GM03348 (cell line): Measurements from ENCODE around the gene NT5DC1.
A peak's percentile ranks its signal among the peaks of the same experiment; 100 is the strongest.

Source experiments
- DNase-seq: peaks from one replicate; pipeline ENCODE4 v3.0.0; 2012; ENCODE audit warnings: low spot score

Gene NT5DC1

DNA sequence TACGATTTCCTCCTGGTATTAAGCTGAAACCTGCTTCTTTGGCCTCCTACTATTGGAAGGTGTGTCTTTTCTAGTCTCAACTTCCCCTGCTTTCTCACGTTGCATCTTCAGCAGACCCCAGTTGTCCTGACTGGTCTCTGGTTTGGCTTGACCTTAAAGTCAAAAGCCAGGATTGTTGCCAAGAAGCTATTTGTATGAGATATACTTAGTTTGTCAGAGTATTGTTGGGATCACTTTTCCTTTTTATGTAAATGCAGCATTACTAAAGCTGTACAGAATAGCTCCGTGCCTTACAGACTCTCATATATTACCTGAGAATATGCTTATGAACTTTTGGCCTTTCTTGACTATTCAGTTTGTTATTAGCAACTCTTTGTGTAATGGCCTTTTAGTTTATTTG, 92.1 kb downstream of the NT5DC1 start:
- no peak for DNase-seq

DNA sequence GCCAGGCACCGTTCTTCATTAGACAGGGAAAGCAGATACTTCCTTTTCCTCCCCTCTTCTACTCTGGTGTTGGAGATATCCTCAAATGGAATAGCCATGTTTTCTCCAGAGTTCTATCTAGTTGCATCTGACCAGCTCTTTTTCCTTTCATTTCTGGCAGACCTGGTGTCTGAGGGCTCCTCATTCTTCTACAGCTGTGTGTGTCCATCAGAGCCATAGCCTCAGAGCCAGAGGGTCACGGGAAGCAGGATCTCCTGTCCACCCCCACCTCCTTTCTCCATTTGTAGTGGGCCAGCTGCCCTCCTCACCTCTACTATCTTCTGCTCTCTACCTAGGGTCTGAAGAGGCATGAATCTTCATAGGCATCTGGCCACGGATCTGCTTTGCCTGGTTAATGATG, 96.2 kb downstream of the NT5DC1 start:
- no peak for DNase-seq

DNA sequence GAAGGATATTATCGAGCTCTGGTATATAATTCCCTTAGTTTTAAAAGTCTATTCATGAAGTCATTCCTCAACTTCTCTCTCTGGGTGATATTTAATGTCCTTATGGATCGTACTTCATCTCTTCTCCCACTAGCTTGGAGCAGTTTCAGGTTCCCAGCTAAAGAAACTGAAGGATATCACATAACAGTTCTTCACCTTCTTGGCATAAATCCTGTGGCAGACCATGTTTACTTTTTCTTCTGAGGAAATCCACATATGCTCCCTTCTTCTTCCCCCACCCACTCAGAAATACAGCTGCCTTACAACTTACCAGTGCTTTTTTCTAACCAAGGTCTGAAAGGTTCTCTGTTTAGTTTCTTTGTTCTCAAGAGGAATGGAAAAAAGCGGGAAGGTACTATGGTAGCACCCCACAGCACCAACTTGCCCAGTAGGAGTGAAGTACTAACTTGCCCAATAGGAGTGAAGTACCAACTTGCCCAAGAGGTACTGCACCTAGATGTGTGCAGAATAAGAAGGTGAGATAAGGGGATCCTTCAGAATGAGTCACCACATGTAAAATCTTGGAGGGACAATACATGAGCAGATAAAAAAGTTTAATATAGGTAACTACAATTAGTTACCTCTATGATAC, 100.1 kb downstream of the NT5DC1 start:
- DNase-seq, result no peak

DNA sequence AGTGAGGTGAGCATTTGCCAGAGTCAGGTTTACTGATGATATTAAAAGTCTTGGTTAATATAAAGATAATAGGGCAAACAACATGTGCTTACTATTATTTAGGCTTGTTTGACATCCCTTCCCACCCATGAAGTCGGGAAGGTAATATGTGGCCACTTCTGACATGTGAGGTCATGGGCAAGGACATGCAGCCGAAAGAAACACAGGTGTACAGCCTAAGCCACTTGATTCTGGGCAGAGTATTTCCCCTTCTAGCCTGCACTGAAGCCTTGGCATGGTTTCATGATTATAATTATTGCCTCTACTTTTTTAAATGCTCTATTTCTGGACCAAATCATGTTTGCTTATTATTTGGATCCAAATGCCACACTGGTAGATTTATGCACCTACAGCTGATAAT, 100.9 kb downstream of the NT5DC1 start:
- no peak for DNase-seq

DNA sequence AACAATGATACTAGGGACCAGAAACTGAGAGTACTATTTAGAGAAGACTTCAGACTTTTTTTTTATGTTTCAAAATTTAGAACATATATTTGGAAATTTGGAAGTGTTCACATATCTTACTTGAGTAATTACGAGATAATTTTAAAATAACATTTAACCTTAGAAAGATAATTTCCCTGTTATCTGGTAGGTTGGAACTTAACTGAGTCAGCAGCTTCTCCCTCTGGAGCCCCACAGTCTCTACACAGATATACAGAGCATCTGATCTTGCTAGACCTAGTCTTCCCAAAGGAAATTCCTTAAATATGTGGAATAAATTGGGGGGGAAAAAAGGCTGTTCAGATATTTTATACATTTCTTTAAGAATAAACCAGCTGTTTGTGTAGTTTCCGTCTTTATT, 104.6 kb downstream of the NT5DC1 start:
- no peak for DNase-seq

DNA sequence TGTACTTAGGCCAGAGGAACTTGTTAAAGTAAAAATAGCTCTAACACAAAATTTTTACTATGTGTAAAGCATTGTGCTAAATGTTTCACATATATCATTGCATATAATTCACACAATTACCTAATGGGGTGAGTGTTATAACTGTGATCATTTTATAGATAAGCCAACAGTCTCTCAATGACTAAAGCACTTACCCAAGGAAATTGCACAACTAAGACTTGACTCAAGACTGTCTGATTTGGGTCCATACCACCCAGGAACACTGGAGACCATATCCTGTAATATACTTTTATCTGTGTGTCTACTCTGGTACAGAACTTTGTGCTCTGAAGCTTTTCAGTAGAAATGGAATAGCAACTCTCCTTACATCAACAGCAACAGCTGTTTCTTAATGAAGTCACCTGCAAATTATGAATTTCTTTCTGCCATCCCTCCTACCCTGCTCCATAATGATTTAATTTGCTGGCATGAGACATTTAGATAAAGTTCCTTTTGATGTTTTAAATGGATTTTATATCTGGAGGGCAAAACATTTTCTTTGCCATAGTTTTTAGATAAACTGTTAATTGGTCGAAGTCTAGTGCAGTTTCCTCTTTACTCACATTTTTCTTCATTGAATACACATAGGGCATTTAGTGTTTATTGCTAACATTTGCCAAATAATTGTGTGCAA, 105.7 kb downstream of the NT5DC1 start:
- no peak for DNase-seq

DNA sequence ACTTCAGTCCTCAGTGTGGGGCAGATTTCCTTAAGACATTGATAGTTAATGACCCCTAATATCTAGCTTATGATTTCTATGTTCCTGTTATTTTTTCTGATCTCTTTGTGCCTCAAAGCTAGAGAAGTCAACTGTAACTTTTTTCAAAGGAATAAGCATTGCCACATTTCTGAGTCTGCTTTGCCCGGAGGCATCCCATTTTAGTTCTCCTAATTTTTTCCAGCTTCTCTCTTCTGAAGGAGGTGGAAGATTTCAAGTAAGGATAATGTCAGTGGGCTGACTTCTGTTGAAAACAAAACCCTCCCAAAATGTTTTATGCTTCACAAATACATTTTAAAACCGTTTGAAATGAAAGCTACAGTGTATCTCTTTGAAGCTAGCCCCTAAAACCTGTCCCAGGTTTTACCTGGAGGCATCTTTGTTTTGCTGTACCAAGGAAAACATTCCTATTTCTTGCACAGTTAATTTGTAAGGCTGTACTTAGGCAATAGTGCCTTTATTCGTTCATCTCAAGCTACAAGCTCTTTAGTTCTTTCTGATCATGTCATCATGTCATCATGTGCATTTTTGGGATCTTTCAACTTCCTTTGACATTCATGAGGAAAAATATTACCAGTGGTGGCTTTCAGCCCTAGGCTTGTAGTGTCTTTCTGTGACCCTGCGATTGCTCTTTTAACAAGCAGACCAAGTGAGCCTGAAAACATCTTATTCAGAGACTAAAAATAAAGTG, 107.6 kb downstream of the NT5DC1 start:
- DNase-seq, result no peak

DNA sequence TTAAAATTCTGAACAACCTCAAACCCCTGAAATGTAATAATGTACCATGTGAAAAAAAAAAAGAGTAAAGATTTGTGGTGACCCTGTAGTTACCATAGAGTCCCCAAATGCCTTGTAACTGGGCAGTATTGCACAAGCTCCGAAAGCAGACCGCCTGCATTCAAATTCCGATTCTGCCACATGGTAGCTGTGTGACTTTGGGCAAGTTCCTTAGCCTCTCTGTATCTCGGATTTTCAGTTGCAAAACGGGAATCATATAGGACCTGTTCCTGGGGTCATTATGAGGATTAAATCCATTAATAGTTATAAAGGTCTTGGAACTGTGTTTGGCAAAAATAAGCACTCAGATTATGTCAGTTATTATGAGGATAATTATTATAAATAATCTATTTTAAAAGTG, 109.7 kb downstream of the NT5DC1 start:
- DNase-seq, result no peak

DNA sequence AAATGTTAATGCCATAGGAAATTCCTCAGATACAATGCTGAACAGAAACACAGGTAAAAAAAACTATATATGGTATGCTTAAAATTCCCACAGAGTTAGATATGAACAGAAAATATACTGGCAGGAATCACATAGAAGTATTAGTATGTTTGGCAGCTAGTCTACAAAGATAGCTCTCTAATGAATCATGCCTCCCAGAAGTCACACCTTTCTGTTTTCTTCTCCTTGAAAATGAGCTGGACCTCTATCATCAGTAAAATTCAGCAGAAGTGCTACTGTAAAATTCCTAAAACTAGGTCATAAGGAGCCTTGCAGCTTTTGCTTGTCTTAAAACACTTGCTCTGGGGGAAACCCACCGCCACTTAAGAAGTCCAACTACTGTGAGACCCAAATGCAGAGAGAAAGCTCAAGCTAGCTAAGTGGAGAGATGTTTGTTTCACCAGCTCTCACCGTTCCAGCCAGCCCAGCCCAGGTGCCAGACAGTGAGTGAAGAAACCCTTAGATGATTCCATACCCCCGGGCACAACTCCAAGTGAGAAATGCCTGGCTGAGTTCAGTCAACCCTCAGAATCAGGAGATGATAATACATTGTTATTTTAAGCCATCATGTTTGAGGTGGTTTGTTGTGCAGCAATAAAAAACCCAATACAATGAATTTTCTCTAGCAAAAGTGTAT, 110.2 kb downstream of the NT5DC1 start:
- DNase-seq, result peak; percentile 26

DNA sequence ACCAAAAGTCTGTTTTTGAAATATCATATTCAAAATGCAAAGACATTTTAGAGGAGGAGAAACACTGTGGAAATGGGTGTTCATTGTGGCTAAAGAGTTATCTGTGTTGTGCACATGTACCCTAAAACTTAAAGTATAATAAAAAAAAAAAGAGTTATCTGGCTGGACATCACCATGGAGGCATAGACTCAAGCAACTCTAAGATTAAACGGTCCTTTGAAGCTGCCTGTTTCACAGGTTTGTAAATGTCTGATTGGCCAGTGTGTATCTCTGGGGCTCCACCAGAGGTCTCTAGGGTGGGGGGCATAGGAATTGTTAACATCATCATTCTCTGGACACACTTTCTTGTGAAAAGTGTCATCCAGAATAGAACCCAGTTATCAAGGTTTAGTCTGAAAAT, 114.0 kb downstream of the NT5DC1 start:
- DNase-seq, result no peak

DNA sequence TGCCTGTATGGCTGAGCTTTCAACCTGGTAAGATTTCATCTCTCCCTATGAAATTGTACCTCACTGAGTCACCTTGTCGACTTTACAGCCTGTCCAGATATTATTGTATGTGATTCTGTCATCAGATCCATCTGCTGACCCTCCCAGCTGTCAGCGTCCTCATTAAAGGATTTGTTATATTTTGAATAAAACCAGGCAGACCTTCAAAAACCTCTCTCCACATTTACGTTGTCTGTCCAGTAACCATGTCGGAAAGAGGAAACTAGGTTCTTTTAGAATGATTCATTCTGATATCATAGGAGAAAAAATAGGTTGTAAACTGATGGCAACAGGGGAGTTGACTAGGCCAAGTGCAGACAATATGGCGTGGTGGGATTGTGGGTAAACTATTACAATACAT, 114.8 kb downstream of the NT5DC1 start:
- no peak for DNase-seq

DNA sequence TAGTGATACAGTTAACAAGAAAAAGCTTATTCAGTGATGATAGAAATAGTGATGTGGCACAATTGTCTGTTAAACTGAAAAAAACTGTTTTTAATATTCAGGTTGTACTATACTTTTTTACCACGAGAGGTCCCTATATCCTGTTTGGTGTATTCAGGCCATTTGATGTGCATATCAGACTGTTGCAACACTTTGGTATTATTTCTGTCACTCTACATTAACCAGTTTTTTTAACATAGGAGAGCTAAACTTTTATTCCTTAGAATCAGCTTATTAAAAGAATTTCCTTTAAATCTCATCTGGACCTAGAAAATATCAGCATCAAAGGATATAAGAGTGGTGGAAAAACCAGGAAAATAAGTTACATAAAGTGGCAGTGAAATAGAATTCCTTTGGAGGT, 116.4 kb downstream of the NT5DC1 start:
- peak; percentile 49 for DNase-seq

DNA sequence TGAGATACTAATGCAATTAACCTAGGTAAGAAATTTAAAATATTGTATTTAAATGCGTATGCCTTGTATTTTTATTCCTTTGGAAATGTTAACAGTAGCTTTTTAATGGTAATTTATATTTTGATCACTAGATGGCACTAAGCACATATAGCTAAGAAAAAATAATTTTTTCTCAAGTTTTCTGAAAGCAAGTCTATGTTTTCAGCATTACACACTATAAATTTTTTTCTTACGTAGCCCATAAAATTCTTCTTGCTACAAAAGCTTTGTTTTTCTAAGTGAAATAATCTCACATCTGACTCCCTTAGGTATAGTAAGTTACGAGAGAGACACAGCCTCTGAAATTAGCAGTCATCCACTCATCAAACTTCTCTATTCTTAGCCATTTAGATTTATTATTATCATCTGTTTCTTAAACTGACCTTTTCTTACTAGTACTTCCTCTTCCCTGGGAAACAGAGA, 117.5 kb downstream of the NT5DC1 start:
- peak; percentile 9 for DNase-seq

DNA sequence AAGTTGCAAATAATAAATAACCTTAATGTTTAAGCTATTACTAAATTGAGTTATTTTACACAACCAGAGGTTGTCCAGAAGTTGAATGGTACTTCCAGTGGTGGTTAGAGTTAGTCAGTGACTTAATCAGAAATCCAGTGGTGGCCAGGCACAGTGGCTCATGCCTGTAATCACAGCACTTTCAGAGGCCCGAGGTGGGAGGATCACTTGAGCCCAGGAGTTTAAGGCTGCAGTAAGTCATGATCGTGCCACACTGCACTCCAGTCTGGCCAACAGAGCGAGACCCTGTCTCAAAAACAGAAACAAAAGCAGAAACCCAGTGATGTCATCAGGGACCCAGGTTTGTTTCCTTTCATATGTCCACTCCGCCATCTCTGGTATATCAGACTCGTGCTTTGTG, 118.2 kb downstream of the NT5DC1 start:
- DNase-seq, result no peak

DNA sequence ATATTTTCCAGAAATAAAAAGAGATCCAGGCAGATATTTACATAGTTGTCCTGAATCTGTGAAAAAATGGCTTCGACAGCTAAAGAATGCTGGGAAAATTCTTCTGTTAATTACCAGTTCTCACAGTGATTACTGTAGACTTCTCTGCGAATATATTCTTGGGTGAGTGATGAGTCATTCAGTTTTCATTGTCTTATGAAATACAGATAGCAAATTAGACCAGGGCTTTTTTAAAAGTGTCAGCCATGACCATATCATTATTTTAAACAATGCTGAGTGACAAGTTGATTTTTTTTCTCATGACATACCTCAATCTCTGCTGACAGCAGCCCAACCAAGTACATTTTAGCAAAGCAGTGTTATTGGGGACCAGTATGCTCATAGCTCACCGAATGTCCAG, 120.4 kb downstream of the NT5DC1 start:
- peak; percentile 26 for DNase-seq

DNA sequence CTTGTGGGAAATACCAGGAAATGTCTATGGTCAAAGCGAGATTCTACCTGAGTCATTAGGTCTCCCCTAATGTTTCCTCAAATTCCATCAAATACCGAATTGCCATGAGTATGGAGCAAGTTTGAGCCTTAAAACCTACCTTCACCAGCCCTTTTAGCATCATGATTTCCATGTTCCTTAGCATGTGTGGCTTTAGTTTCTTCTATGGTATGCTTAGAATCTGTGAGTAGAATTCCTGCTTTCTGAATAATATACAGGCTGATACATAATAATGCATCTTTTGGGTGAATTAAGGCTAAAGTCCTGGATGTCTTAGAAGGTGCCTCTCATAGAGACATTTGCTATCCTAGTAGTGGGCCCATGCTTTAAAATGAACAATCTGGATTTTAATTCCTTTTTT, 121.3 kb downstream of the NT5DC1 start:
- DNase-seq, result no peak

DNA sequence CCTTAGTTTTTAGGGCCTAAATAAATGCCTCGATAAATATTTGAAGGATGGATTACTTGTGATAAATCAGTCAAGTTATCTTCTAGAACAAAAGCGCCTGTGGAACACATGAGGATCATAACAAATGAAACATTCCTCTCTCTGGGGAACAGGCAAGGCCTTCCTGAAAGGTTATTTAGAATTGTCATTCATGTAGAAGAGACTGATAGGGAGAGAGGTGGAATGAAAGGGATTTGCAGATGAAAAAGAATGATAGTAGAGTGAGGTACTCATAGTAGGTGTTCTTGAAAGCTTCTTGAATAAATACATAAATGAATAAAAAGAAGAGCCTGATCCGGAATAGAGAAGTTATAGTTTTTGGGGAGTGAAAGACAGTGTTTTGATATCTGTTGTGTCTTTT, 122.7 kb downstream of the NT5DC1 start:
- no peak for DNase-seq

DNA sequence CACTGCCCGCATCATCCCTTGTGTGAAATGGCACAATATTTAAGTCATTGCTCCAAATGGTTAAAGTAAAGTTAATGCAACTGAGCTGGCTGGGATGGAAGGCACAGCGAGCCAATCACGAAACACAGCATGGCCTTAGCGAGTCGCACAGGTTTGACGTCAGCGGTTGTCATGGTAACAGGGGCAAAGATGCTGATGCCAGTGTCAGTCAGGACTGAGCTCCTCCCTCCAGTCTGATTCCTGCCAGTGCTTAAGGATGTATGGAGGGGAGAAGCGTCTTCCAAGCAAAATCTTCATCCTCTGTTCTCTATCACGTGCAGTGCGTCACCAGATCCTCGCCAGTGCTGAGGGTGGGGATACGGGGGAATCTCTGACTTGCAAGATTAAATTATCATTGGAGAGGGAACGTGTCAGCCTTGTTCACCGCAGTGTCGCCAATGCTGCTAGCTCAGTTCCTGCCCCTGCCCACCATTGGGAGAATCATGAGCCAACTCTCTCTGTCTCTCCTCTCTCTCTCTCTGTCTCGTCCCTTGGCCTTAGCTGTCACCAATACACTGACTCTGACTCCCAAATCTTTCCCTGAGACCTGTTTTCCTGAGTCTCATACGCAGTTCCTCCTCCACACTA, 128.7 kb downstream of the NT5DC1 start:
- no peak for DNase-seq

DNA sequence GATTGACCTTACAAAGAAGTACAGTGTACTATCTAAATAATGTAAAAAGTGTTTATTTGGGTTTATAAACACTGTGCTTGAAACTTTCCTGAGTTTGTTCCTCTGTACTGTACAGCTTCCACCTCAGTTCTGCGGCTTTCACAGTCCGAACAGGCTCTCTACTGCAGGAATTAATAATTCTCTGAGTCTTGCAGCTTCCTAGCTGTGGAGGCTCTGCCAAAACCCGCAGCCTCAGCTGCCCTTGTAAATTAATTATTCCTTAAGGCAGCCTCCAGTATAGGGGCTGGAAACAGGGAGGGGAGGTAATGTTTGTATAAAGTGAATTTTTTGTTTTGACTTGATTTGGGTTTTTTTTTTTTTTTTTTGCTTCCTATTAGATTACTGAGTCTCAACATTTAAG, 134.0 kb downstream of the NT5DC1 start:
- no peak for DNase-seq

DNA sequence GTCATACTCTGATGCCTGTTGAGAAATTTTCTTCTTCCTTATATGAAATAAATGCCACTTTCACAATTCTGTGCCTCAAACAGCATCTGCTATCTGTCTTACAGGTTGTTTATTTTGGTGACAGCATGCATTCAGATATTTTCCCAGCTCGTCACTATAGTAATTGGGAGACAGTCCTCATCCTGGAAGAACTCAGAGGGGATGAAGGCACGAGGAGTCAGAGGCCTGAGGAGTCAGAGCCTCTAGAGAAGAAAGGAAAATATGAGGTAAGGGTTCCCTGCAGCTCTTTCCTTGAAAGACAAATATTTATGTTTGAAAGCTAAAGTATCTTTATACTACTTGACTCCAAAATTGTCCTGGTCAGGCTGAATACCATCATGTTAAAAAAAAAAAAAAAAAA, 137.4 kb downstream of the NT5DC1 start:
- DNase-seq, result no peak

DNA sequence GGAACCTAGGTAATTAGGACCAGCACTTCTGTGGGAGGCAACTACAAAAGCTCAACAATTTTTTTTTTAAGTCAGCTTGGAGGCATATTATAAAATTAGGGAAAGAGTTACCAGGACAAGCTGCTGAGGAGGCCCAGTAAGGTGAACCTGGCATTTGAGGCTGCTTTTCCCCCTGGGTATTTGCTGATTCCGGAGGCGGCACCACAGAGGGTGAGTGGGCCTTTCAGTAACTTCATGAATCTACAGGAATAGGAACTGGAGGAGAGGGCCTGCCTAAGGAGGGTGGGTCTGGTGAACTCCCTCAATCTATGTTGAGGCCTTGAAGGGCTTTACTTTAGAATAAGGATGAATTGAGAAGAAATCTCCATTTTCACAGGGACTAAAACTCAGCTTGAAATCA, 138.6 kb downstream of the NT5DC1 start:
- DNase-seq, result no peak

DNA sequence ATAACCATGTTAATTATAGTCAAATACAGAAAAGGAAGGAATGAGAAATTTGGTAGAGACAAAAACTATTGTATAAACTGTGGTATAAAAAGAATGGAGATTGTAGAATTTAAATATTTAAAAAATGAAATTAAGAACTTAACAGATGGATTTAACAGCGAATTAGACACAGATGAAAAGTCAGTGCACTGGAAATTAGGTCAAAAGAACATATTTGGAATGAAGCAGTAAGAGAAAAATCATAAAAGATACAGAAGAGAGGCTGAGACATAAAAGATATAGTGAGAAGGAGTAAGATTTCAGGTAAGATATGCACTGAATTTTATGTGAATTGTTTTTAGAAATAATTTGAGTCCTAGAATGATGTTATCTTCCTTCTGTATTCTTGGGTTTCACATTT, 139.2 kb downstream of the NT5DC1 start:
- DNase-seq, result no peak
